ENCODE results near the gene HERC2. TPM values are rescaled to one million over a fixed set of nuclear protein-coding genes. Genes with fewer than 3 reads are reported as not detected.

Gene HERC2
- polyA plus RNA-seq, 1 of the 3 experiments (the other 2 are of a cell fraction): 22.3 TPM

DNA sequence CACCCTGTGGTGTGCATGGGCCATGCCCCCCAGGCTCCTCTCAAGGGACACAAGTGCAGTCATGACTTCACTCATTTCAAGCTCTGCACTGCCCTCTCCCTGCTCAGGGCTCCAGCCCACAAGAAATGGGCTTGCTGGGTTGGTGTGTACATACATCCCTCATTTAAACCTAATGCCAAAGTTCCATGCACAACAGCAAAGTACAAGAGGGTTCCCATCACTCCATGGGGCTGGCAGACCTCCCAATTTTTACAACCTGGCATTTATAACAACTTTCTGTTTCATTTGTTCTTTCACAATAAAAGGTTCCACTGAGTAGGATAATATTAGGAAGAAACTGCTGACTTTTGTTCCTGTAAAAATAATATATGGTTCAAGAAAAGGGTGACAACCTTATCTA lies 54.3 kb downstream of the HERC2 start:
- no peak overlapping the region for H3K27ac ChIP-seq (ENCODE audit: low read depth in 2 of 2, low read length in 1 of 2)
- no peak overlapping the region for H3K4me2 ChIP-seq
- no peaks in the 10 kb centered on the region for H4K20me1 ChIP-seq (ENCODE audit: insufficient read depth)
- no peak overlapping the region for H3K9ac ChIP-seq
- H3K27me3 ChIP-seq (ENCODE audit: insufficient read depth): no peaks in the 10 kb centered on the region
- no peaks in the 10 kb centered on the region for H3F3A ChIP-seq (replicated peaks; ENCODE audit: insufficient read depth)
- H3K36me3 ChIP-seq (replicated peaks in 1 of 2; ENCODE audit: control insufficient read depth in 1 of 2, insufficient read depth in 2 of 2, low read length in 1 of 2): peaks cover 40 to 65% of the 10 kb centered on the region in 2 experiments
- no peaks in the 10 kb centered on the region for H3K9me2 ChIP-seq
- POLR2A ChIA-PET: no interaction called here
- H3K4me3 ChIP-seq (ENCODE audit: low read depth in 2 of 2, low read length in 1 of 2): no peak overlapping the region
- CTCF ChIA-PET: no interaction called here
- H3K79me2 ChIP-seq (ENCODE audit: insufficient read depth): peaks cover 6% of the 10 kb centered on the region; the same call in 1 of the 2 replicates
- no peak overlapping the region for H2AFZ ChIP-seq (ENCODE audit: low read depth)
- no peaks in the 10 kb centered on the region for H3K9me3 ChIP-seq
- no peaks in the 10 kb centered on the region for H3K4me1 ChIP-seq (ENCODE audit: control insufficient read depth in 1 of 2, insufficient read depth in 2 of 2, low read depth in 1 of 2, low read length in 1 of 2)
- TF ChIP-seq, protein P1, sequence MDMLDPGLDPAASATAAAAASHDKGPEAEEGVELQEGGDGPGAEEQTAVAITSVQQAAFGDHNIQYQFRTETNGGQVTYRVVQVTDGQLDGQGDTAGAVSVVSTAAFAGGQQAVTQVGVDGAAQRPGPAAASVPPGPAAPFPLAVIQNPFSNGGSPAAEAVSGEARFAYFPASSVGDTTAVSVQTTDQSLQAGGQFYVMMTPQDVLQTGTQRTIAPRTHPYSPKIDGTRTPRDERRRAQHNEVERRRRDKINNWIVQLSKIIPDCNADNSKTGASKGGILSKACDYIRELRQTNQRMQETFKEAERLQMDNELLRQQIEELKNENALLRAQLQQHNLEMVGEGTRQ (IDR thresholded peaks at IDR 0.05; ENCODE audit: borderline replicate concordance, low read depth, low read length): no peak
- no peak for DNase-seq

DNA sequence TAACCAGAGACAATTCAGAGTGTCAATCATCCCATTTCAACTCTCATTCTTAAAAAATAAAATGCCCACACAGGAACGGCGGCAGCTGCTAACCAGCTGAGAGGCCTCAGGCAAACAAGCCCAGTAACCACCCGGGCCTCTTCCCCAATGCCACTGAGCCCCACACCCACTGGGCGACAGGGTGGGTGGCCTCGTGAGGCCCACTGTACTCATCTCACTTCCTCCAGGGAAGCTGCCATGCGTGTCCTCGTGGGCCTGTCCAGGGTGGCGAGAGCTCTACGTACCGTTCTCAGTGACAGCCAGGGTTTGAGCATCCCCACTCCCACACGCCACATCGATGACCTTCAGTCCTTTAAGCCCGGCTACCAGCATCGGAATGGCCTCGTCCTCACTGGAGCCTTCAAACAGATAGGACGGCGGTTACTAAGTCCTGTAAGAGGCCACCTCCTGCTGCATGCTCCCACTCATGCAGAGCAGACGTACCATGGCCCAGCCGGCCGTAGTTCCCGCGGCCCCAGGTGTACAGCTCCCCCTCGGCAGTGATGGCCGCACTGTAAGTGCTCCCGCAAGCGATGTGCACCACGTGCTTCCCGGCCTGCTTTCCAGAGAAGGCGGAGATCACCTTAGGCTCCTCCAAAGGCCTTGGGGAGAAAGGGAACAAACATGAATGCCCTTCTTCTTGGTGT lies 56.5 kb downstream of the HERC2 start:
- H3K27me3 ChIP-seq (ENCODE audit: insufficient read depth): no peaks in the 10 kb centered on the region
- H2AFZ ChIP-seq (ENCODE audit: low read depth): no peak overlapping the region
- DNase-seq: no peak
- H3F3A ChIP-seq (replicated peaks; ENCODE audit: insufficient read depth): no peaks in the 10 kb centered on the region
- no peak overlapping the region for H3K9ac ChIP-seq
- TF ChIP-seq CHD2 (IDR thresholded peaks at IDR 0.05; ENCODE audit: low read length, partially characterized antibody): no peak
- no peaks in the 10 kb centered on the region for H3K9me2 ChIP-seq
- H3K9me3 ChIP-seq: no peaks in the 10 kb centered on the region
- H3K27ac ChIP-seq (ENCODE audit: low read depth in 2 of 2, low read length in 1 of 2): no peak overlapping the region
- H3K4me1 ChIP-seq (ENCODE audit: control insufficient read depth in 1 of 2, insufficient read depth in 2 of 2, low read depth in 1 of 2, low read length in 1 of 2): no peaks in the 10 kb centered on the region; a peak in 1 of 4 replicates
- H3K79me2 ChIP-seq (ENCODE audit: insufficient read depth): peaks cover 7% of the 10 kb centered on the region; the same call in 1 of the 2 replicates
- POLR2A ChIA-PET: no interaction called here
- no peak overlapping the region for H3K4me2 ChIP-seq
- H3K36me3 ChIP-seq (replicated peaks in 1 of 2; ENCODE audit: control insufficient read depth in 1 of 2, insufficient read depth in 2 of 2, low read length in 1 of 2): peaks cover 35 to 61% of the 10 kb centered on the region in 2 experiments
- no peak overlapping the region for H3K4me3 ChIP-seq (ENCODE audit: low read depth in 2 of 2, low read length in 1 of 2)
- 90% methylated on average over 21 of the region's 29 CpGs for WGBS (ENCODE audit: low lambda C conversion rate)
- CTCF ChIA-PET: interaction anchor here (1.0 kb wide), 1 partner anchor 13 kb away, joined by 3 read pairs; no protein-coding TSS in a partner anchor
- H4K20me1 ChIP-seq (ENCODE audit: insufficient read depth): no peaks in the 10 kb centered on the region

GRCh38 chr15:28264166-28264565 lies 57.8 kb downstream of the HERC2 start:
- Histone ChIP-seq H3K79me2 (ENCODE audit: insufficient read depth) (peaks cover 11% of the 10 kb centered on the region), H4K20me1 (ENCODE audit: insufficient read depth) (no peaks in the 10 kb centered on the region), H2AFZ (ENCODE audit: low read depth) (no peak overlapping the region), H3K9me2 (no peaks in the 10 kb centered on the region), H3K27me3 (ENCODE audit: insufficient read depth) (no peaks in the 10 kb centered on the region), H3K4me1 (ENCODE audit: control insufficient read depth in 1 of 2, insufficient read depth in 2 of 2, low read depth in 1 of 2, low read length in 1 of 2) (no peaks in the 10 kb centered on the region; a peak in 1 of 4 replicates), H3K9me3 (no peaks in the 10 kb centered on the region), H3K4me3 (ENCODE audit: low read depth in 2 of 2, low read length in 1 of 2) (no peak overlapping the region), H3K36me3 (replicated peaks in 1 of 2; ENCODE audit: control insufficient read depth in 1 of 2, insufficient read depth in 2 of 2, low read length in 1 of 2) (peaks cover 31 to 57% of the 10 kb centered on the region in 2 experiments), H3K27ac (ENCODE audit: low read depth in 2 of 2, low read length in 1 of 2) (no peak overlapping the region), H3K4me2 (no peak overlapping the region), H3F3A (replicated peaks; ENCODE audit: insufficient read depth) (no peaks in the 10 kb centered on the region), H3K9ac (no peak overlapping the region)
- TF ChIP-seq MAX (IDR thresholded peaks at IDR 0.05; ENCODE audit: low read depth): no peak
- no peak for TF ChIP-seq GATA2 (CRISPR knock-in tag; IDR thresholded peaks at IDR 0.05)
- TF ChIP-seq ELF1 (IDR thresholded peaks at IDR 0.05): no peak
- no peak for TF ChIP-seq SMC3 (IDR thresholded peaks at IDR 0.05; ENCODE audit: low read depth, low read length)
- TF ChIP-seq RAD21 (IDR thresholded peaks at IDR 0.05; ENCODE audit: low read length): no peak
- TF ChIP-seq PBX3 (IDR thresholded peaks at IDR 0.05): no peak
- TF ChIP-seq CHD2 (IDR thresholded peaks at IDR 0.05; ENCODE audit: low read length, partially characterized antibody): no peak
- CTCF ChIA-PET: interaction anchor here (0.9 kb wide), 1 partner anchor 138 kb away, joined by 4 read pairs; no protein-coding TSS in a partner anchor
- DNase-seq: no peak
- 94% methylated on average over 6 of the region's 6 CpGs for WGBS (ENCODE audit: low lambda C conversion rate)
- POLR2A ChIA-PET: no interaction called here

All from SK-N-SH (cell line).